NCI-H1048 (cell line): ENCODE data around the gene KRT13.

Source experiments
- DNase-seq: peaks from one replicate; lab custom pipeline; 2025; lab: John Stamatoyannopoulos, UW

Gene KRT13

DNA sequence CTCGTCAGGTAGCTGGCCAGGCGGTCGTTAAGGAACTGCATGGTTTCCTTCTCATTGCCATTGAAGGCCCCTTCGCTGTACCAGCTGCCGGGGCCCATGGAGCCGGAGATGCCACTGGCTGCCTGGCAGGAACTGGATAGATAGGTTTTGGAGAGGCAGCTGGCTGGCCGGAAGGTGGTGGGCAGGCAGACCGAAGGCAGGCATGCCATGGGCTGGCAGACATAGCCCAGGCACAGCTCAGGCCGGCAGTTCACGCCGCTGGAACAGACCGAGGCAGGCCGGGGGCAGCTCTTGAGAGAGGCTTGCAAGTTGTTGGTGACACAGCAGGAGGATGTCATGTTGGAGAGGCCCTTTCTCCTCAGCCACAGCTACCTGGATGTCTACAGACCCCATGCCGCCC is 38.4 kb downstream of the KRT13 start, which contains the start of gene KRT32:
Gene KRT32 (minus strand): TSS at position 399 of the 400 bp plus-strand sequence. CDS start 61 bp downstream, at position 338.
- DNase-seq = no peak

DNA sequence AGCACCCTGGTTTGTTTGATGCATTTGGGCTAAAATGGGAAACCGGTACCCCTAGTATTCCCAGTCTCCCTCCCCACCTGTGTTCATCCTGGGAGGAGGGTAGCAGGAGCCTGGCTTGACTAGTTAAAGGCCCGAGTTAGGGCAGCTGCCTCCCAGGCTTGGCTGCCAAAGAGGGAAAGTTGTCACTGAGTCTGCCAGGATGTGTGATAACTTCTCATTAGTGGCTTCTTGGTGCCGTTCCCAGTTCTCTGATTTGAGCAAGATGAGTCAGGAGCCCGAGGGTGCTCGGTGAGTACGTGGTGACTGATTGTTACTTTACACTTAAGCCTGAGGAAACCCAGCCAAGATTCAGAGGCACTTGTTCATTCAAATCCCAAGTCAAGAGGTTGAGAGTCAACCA is 40.7 kb downstream of the KRT13 start:
- no peak for DNase-seq

DNA sequence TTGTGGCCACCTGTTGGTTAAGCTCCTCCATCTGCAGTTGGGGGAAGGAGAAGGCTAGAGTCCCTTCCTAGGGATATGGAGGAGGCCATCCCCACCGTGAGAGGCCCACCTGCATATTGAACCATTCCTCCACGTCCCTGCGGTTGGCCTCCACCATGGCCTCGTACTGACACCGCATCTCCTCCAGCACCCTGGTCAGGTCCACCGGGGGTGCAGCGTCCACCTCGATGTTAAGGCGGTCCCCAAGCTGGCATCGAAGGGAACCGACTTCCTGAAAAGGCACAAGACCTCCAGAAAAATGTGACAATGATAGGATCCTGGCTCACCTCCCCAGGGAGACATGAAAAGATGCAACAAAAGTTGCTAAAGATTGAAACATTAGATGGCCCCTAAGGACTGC is 41.2 kb downstream of the KRT13 start:
- DNase-seq = no peak

DNA sequence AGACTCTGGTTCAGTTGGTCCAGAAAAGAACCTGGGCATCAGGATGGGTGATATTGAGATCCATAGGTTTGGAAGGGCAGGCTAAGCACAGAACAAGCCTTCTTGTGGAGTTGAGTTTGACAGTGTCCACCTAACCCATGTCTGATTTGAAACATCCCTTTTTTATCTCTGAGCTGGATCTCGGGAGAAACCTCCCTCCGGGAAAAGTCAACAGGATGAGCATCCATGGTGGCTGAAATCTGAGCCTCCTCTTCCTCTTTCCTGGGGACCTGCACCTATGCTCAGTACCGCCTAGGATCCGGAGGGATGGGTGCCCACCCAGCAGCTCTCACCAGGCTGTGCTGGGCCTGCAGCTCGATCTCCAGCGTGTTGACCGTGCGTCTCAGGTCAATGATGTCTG is 41.7 kb downstream of the KRT13 start:
- DNase-seq = no peak

DNA sequence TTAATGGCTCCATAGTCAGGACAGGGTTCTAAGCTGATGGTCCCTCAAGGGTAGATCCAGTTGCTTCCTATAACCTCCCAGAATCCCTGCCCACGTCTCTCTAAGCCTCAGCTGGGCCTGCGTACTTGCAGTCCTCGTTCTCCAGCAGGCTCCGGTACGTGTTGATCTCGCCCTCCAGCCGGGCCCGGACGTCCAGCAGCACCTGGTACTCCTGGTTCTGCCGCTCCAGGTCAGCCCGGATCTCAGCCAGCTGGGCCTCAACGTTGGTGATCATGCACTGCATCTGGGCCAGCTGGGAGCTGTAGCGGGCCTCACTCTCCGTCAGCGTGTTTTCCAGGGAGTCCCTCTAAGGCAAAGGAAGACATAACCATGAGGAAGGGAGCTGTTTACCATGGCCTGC is 42.7 kb downstream of the KRT13 start:
- no peak for DNase-seq

DNA sequence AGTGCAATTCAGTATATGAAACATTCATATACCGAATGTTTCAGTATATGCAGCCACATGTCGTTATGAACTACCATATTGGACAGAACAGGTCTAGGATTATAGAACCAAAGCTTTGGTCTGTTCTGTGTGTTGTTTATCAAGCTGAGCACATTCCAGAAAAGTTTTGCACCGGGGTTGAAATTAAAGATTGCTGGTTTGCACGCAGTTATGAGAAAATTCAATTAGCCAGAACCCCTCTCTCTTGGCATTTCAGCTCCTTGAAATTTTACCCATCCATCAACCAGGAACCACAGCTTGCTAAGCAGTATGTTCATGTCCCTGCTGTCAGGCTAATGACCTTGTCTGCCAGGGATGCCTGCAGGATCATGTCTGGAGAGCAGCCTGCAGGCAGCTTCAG is 47.7 kb downstream of the KRT13 start:
- DNase-seq = no peak

DNA sequence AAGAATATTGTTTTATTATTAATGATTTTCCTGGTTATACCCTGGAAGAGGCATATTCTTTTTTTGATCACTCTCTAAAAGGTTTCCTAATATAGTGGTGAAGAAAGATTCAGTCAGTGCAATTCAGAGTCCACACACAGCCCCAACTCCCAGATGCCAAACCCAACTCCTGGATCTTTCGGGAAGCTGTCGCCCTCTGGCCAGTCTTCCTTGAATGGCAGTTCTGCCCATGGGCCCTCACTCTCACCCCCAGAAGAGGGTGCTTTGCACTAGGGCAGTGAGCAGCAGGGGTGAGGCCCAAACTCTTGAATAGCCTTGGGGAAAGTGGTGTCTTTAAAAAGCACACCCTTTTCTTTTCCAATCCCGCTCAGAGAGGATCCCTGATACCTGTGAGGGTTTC is 49.2 kb downstream of the KRT13 start:
- no peak for DNase-seq

DNA sequence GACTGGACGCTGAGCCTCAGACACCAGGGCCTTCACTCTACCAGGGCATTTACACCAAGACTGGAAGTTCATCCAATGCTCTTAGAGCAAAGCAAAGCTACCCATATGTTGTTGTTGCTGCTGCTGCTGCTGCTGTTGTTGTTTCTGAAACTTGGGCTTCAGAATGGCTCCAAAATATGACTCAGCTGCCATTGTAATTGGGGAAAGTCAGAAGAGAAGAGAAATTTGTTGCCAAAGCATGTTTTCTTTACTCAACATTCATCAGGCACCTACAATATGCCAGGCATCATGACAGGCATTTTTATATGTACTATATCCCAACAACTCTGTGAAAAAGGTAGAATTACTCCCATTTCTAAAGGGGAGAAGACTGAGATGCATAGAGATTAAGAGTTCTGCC is 50.2 kb downstream of the KRT13 start:
- no peak for DNase-seq

DNA sequence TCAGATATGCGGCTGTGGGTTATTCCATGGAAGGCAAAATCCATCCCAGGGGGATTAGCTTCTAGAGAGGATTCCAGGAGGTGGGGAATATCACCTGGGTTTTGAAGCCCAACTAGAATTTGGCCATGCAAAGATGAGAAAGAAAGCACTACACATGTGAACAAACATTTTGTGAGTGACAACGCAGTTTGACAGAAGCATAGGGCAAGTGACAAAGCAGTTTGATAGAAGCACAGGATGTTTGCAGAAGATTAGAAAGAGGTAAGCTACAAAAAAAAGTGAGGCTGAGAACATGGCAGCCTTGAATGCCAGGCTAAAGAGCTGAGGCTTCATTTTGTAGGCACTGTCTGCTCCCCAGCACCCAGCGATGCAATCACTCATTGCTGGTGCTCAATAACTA is 52.3 kb downstream of the KRT13 start:
- DNase-seq = no peak

DNA sequence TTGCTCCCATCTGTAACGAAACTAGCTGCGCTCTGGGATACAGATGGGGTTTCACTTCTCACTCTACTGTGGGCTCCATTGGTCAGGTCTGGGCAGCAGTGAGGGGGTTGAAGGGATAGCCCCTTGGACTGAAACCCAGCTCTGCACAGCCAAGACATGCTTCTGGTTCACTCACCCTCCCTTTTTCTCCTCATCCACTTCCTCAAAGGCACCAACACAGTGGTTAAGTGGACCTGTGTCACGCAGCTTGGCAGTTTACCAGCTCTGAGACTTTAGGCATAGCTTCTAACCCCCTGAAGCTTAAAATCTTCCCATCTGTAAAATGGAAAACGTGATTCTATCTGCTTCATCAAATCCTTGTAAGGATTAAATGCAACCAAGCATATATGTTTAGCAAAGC is 53.1 kb downstream of the KRT13 start:
- DNase-seq = no peak

DNA sequence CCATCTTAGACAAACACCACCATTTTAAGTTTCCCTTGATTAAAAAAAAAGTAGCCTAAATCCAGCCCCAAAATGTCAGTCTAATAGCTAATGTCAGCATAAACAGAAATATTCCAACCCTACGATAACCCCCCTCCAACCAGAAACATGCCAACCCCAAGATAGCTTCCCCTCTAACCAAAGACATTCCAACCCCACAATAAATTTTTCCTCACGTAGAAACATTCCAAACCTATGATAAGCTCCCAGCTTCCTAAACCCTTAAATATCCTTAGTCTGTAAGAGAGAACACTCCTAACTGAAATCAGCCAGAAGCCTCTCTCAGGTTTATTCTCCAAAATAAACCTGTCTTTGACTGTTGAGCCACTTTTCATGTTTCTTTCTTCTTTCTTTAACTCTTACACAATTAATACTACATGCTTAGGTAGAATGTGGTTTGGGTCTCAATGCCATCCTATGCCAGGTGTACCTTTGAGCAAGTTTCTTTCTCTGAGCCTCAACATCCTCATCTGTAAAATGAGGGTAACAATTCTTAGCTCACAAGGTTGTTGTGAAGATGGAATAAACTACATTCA is 54.2 kb downstream of the KRT13 start:
- DNase-seq = no peak
